Daoy (cell line): ENCODE results near the gene CYREN. TPM values are rescaled to one million over a fixed set of nuclear protein-coding genes. Genes with fewer than 3 reads are reported as not detected.
"Not testable (repeated sequence)": the region's sequence is repeated elsewhere in the genome, so short reads cannot be mapped to it uniquely, and the experiment has no call there.

Source experiments
- DNase-seq: peaks from one replicate; pipeline ENCODE4 v3.0.0-alpha.2; 2015; ENCODE audit warnings: low read depth
- total RNA-seq: library from RNA; depleted of rRNA; stranded (reverse); fragments of >200 nt; shearing (Covaris generic); gene quantifications from 2 replicates; pipeline ENCODE4 v1.2.3, GENCODE V29; 2014

Gene CYREN
- total RNA-seq, 1 experiment from 2014 or later, result 54.7 TPM

DNA sequence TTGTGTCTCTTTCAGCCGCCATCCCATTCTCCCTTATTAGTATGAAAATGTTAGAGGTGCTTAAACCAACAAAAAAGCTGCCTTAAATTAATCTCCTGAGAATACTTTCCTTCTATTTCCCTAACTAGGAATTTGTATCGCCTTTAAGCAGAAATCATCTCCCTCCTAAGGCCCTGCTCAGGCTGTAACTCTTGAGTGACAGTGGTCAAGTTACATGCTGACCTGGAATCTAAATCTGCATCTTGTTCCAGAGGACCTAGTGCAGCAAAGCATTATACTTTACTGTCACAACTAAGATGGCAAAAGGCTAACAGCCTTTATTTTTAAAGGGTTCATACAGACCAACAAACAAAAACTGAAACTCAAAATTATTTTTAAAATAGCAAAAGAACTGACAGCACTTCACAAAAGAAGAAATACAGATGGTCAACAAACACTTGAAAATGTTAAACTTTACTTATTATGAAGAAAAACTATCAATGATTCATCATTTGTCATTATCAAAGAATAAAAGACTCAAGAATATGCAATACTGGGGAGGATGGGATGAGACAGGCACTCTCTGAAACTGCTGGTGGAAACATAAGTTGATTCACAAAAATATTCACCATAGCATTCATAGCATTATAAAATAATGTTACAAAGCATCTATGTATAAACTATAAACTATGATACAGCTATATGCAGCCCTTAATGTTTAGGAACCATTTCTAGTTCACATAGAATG is 11.0 kb downstream of the CYREN start:
- DNase-seq, result no peak

DNA sequence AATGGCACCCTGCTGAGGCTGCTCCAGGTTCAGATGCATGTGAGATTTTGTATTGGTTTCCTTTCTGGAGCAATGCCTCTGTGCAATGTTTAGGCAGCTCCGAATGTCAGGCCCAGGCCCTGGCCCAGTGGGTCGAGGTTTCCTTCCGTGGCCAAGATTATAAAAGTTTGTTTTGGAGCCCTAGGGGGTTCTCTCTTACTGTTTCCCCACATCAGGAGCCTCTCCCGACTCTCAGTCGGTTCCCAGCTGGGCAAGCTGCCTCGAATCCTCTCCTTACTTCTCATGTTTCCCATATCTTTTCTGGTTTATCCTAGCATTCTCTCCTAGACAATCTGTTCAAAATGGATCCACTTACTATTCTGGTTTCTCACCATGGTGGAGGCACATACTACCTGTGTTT is 11.6 kb downstream of the CYREN start:
- DNase-seq, result no peak

DNA sequence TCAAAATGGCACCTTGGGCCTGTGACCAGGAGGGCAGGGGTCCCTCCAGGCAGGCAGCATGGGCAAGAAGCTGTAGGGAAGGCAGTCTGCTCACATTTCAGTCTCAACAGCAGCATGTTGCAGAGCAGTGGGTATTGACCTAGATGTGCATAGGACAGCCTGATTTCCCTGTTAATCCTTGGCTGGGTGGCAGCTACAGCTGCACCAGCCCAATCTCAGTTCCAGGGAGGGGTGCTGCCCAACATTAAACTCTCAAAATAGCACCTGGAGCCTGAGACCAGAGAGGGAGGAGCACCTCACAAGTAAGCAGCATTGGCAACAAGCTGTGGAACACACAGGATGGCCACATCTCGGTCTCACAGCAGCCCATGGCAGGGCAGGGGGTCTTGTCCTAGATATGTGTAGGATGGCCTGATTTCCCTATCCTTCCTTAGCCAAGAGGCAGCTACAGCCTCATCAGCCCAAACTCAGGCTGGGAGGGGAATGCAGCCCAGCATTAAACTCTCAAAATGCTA is 12.3 kb downstream of the CYREN start:
- DNase-seq, result no peak

DNA sequence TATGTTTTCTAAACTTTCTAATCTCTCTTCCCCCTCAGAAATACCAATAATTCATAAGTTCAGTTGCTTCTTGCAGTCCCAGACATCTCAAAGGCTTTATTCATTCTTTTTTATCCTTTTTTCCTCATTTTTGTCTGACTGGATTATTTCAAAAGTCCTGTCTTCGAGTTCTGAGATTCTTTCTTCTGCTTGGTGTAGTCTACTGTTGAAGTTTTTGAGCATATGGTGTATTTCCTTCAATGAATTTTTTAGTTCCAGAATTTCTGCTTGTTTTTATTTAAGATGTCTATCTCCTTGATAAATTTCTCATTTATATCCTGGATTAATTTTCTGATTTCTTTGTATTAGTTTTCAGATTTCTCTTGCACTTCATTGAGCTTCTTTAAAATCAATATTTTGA is 14.2 kb downstream of the CYREN start:
- DNase-seq, result no peak

DNA sequence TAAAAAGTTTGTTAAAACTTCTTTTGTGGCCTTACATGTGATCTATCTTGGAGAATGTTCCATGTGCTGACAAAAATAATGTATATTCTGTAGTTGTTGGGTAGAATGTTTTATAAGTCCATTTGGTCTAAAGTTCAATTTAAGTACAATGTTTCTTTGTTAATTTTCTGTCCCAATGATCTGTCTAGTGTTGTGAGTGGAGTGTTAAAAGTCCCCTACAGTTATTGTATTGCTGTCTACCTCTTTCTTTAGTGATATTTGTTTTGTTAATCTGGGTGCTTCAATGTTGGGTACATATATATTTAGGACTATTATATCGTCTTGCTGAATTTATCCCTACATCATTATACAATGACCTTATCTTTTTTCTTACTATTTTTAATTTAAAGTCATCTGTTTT is 15.8 kb downstream of the CYREN start:
- DNase-seq, result no peak

GRCh38 chr7:135152442-135152841 is 18.1 kb downstream of the CYREN start:
- DNase-seq, result no peak

DNA sequence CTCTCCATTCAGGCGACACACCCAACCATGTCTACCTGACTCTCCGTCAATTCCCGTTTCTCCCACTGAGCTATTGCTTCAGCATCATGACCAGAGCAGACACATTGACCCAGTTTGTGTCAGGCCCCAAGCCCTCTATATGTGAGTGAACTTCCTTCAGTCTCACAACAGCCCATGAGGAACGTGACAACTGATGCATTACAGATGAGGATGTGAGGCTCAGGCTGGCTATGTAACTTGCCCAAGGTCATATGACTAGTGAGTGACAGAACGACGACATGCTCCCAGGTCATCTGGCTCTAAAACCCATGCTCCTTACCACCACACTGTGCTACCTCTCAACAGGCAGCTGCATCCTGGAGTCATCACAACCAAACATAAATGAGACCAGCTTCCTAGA is 19.0 kb downstream of the CYREN start:
- DNase-seq, result no peak

GRCh38 chr7:135151132-135151531 is 19.4 kb downstream of the CYREN start:
- no peak for DNase-seq

GRCh38 chr7:135150072-135150782 is 20.3 kb downstream of the CYREN start:
- DNase-seq, result no peak

DNA sequence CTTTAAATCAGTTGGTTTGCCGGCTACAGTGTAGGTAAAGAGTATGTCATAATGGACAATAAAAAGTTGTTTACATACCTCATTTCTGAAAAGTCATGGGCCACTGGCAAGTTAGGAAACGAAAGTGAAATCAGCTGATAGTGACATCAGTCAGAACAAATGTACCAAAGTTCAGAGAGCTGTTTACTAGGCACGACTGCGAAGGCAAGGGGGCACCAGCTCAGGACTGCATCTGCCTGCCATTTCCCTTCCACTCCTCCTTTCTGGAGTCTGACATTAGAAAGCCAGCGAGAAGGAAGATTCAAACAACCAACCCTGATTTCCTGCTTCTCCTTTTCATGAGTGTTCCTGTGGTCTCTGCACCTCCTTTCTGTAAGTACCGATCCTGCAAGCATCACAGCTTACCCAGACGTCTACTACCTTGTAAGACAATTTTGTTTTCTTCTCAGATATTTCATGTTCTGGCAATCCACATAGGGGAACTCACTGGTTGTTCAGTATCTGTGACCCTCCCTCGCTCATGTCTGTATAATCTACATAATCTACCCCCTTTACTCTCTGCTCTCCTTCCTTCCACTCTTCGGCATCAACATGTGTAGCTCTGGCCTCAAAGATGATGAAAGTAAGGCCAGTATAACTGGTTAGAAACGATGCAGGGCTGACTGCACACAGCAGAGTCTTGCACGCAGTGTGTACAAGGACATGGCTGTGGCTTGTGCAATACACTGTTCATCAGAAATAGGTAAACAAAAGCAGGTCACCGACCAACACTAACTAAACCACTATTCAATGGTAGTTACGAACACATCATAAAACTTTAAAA is 22.4 kb downstream of the CYREN start, which contains the start of gene TMEM140:
TMEM140 (plus strand) TSS at position 174 of the 823 bp plus-strand sequence. CDS start 16,370 bp downstream, outside the sequence.
- DNase-seq, result peak; percentile 75

DNA sequence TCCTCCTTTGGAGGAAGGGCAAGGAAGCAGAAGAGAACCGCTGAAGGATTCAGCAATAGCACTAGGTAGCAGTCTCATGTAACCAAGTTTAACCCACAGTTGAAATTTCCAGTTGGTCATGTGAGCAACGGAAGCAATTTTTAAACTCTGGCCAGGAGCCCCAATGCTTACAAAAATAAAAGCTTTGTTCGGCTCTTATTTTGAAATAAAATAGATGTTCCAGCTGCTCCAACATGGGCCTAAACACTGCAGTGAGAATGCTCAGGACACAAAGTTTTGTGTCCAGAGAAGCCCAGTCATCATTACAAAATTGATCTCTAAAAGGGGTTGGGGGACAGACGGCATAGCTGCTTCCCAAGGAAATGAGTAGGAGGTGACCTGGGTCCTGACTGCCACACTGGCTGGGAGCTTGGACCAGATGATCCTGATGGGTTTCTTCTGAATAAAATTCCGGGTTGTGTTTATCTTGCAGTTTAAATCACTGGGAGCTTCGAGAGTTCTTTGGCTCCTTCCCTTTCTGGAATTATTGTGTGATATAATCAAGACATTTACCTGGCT is 23.1 kb downstream of the CYREN start:
- DNase-seq, result peak; percentile 16

- no peak for DNase-seq
Measured at GRCh38 chr7:135143885-135144668, 26.4 kb downstream of the CYREN start.

DNA sequence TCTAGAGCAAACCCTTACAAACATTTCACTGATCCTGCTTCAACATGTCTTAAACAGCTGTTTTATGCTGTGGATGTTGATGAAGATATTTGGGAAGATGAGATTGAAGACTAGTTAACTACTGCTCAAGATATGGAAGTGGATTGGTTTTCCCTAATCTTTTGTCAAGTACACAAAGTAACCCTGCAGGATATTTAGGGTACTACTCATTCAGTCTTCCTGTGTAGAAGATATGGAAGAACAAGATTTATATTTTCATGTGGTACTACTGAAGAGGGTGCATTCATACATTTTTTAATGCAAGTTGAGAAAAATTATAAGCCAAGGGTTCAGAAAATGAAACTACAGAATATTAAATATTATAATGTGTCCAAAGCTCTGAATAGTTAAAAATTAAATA is 40.9 kb downstream of the CYREN start:
- no peak for DNase-seq

DNA sequence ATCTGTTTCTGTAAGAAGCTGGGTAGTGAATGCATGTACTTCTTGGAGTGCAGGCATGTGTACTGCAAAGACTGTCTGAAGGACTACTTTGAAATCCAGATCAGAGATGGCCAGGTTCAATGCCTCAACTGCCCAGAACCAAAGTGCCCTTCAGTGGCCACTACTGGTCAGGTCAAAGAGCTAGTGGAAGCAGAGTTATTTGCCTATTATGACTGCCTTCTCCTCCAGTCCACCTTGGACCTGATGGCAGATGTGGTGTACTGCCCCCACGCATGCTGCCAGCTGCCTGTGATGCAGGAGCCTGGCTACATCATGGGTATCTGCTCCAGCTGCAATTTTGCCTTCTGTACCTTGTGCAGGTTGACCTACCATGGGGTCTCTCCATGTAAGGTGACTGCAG is 41.6 kb downstream of the CYREN start:
- DNase-seq, result no peak

GRCh38 chr7:135124631-135125030 is 45.9 kb downstream of the CYREN start:
- DNase-seq, result not testable (repeated sequence)

- peak; percentile 5 for DNase-seq
Measured at GRCh38 chr7:135121868-135122267, 48.6 kb downstream of the CYREN start.

DNA sequence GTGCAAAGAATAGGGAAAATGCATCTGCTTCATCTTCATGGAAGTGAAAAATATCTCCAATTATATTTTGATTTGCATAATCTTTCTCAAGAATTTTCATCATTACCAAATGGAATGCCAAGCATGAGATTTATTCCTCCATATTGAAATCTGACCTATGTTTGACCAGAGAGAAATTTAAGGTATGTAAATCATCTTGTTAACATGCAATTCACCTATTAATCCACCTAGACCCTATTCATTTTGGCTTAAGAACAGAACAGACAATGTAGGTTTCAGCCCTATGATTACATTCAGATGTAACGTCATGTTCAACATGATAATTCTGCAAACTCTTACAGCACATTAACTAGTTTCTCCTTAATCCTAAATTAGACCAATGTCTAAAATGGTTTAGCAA is 53.4 kb downstream of the CYREN start:
- DNase-seq, result no peak
